GM23338 (cell line): ENCODE data around the gene KCNMA1. TPM values are rescaled to one million over a fixed set of nuclear protein-coding genes. Genes with fewer than 3 reads are reported as not detected.

Source experiments
- ATAC-seq: fragments of 200-7000 bp; cut with Tn5 transposase; 3 replicates; pipeline ENCODE4 v1.9.1; 2020
- DNase-seq: peaks from one replicate; pipeline ENCODE4 v3.0.0-alpha.2; 2015; ENCODE audit warnings: low spot score
- H2AFZ ChIP-seq: fragments of 200-600 bp; sonication (generic); 2 replicates; pipeline ENCODE4 v1.8.0; 2016; ENCODE audit warnings: antibody characterized with exemption, mild to moderate bottlenecking, moderate library complexity
- H3F3A ChIP-seq: fragments of 200-600 bp; sonication (generic); replicated peaks from 2 replicates; pipeline ENCODE4 v1.8.0; 2017; ENCODE audit warnings: antibody characterized with exemption, mixed run types, low read depth
- H3K27ac ChIP-seq: fragments of 200-600 bp; sonication (generic); 2 replicates; pipeline ENCODE4 v1.6.1; 2016; ENCODE audit warnings: low read depth
- H3K27me3 ChIP-seq: fragments of 200-600 bp; sonication (generic); 2 replicates; pipeline ENCODE4 v1.8.0; 2016; ENCODE audit warnings: mild to moderate bottlenecking, mixed run types, moderate library complexity; ENCODE audit not compliant: insufficient read depth
- H3K36me3 ChIP-seq: fragments of 200-600 bp; sonication (generic); 2 replicates; pipeline ENCODE4 v1.8.0; 2016; ENCODE audit warnings: mild to moderate bottlenecking; ENCODE audit not compliant: insufficient read depth
- H3K4me1 ChIP-seq: fragments of 200-600 bp; sonication (generic); 2 replicates; pipeline ENCODE4 v1.8.0; 2016; ENCODE audit warnings: mild to moderate bottlenecking, moderate library complexity; ENCODE audit not compliant: insufficient read depth
- H3K4me2 ChIP-seq: fragments of 200-600 bp; sonication (generic); 2 replicates; pipeline ENCODE4 v1.7.1; 2017; ENCODE audit warnings: mixed run types
- H3K4me3 ChIP-seq: fragments of 200-600 bp; sonication (generic); 2 replicates; pipeline ENCODE4 v1.6.1; 2016; ENCODE audit warnings: mixed run types
- H3K79me2 ChIP-seq: fragments of 200-600 bp; sonication (generic); replicated peaks from 2 replicates; pipeline ENCODE4 v1.8.0; 2017; ENCODE audit warnings: mild to moderate bottlenecking; ENCODE audit not compliant: insufficient read depth
- H3K9me2 ChIP-seq: fragments of 200-600 bp; sonication (generic); 2 replicates; pipeline ENCODE4 v1.8.0; 2017; ENCODE audit not compliant: insufficient read depth
- H4K20me1 ChIP-seq: fragments of 200-600 bp; sonication (generic); replicated peaks from 2 replicates; pipeline ENCODE4 v1.8.0; 2017; ENCODE audit warnings: mild to moderate bottlenecking; ENCODE audit not compliant: insufficient read depth
- H3K27ac Mint-ChIP-seq: 2 replicates; pipeline ENCODE4 v1.8.0; 2020; ENCODE audit warnings: inconsistent platforms, mild to moderate bottlenecking, moderate library complexity, mixed read lengths
- H3K27me3 Mint-ChIP-seq: 3 replicates; pipeline ENCODE4 v1.8.0; 2022; ENCODE audit warnings: low read depth, mild to moderate bottlenecking, moderate library complexity, mixed read lengths, inconsistent platforms; ENCODE audit not compliant: insufficient read depth, poor library complexity
- H3K36me3 Mint-ChIP-seq: 3 replicates; pipeline ENCODE4 v1.8.0; 2021; ENCODE audit warnings: low read depth, mild to moderate bottlenecking, inconsistent platforms, moderate library complexity, mixed read lengths
- H3K4me1 Mint-ChIP-seq: 3 replicates; pipeline ENCODE4 v1.8.0; 2020; ENCODE audit warnings: mild to moderate bottlenecking, inconsistent platforms, mixed read lengths
- H3K4me3 Mint-ChIP-seq: 3 replicates; pipeline ENCODE4 v1.8.0; 2021; ENCODE audit warnings: moderate library complexity, mild to moderate bottlenecking, inconsistent platforms, mixed read lengths
- H3K9me3 Mint-ChIP-seq: 3 replicates; pipeline ENCODE4 v1.8.0; 2020; ENCODE audit warnings: moderate library complexity, mild to moderate bottlenecking, inconsistent platforms, mixed read lengths
- CREB1 ChIP-seq: fragments of 250-450 bp; sonication (Bioruptor Pico); IDR thresholded peaks from 2 replicates; pipeline ENCODE4 v1.5.0; 2020; ENCODE audit warnings: low read depth, mild to moderate bottlenecking, moderate library complexity
- CTCF ChIP-seq, 2 experiments: fragments of 200-600 bp in 1 of 2; sonication (generic) in 1 of 2; conservative IDR thresholded peaks; 2 replicates each; pipeline versions ENCODE4 v1.5.1 to v1.6.1; 2016 to 2017; ENCODE audit warnings: antibody characterized with exemption in 2 of 2, low read depth in 2 of 2, mild to moderate bottlenecking in 2 of 2, moderate library complexity in 1 of 2
- ETS1 ChIP-seq: IDR thresholded peaks from 2 replicates; pipeline ENCODE4 v1.6.1; 2016; ENCODE audit warnings: antibody characterized with exemption
- EZH2 ChIP-seq: fragments of 200-600 bp; sonication (generic); IDR thresholded peaks from one replicate; pipeline ENCODE4 v1.8.0; 2017; ENCODE audit warnings: antibody characterized with exemption, mild to moderate bottlenecking, low read depth; ENCODE audit not compliant: unreplicated experiment
- EZH2phosphoT487 ChIP-seq: fragments of 200-600 bp; sonication (generic); IDR thresholded peaks from one replicate; pipeline ENCODE4 v1.8.1; 2018; ENCODE audit warnings: antibody characterized with exemption; ENCODE audit not compliant: unreplicated experiment
- JUNB ChIP-seq: IDR thresholded peaks from one replicate; pipeline ENCODE4 v1.6.1; 2016; ENCODE audit warnings: antibody characterized with exemption; ENCODE audit not compliant: unreplicated experiment
- NANOG ChIP-seq: IDR thresholded peaks from 2 replicates; pipeline ENCODE4 v1.6.1; 2016; ENCODE audit warnings: antibody characterized with exemption, borderline replicate concordance
- POLR2AphosphoS5 ChIP-seq: IDR thresholded peaks from 2 replicates; pipeline ENCODE4 v1.6.1; 2016; ENCODE audit warnings: antibody characterized with exemption, low read depth
- REST ChIP-seq: IDR thresholded peaks from one replicate; pipeline ENCODE4 v1.6.1; 2018; ENCODE audit warnings: antibody characterized with exemption; ENCODE audit not compliant: unreplicated experiment
- STAT1 ChIP-seq: IDR thresholded peaks from one replicate; pipeline ENCODE4 v1.6.1; 2016; ENCODE audit warnings: antibody characterized with exemption; ENCODE audit not compliant: unreplicated experiment
- ZNF114 ChIP-seq: fragments of 250-450 bp; sonication (Bioruptor Pico); IDR thresholded peaks from 2 replicates; pipeline ENCODE4 v1.5.0; 2020; ENCODE audit warnings: mild to moderate bottlenecking, moderate library complexity
- ZNF331 ChIP-seq: fragments of 250-450 bp; sonication (Bioruptor Pico); IDR thresholded peaks from 2 replicates; pipeline ENCODE4 v1.5.0; 2020; ENCODE audit warnings: low read depth, mild to moderate bottlenecking, moderate library complexity
- polyA plus RNA-seq: library from polyadenylated mRNA; unstranded; fragments of >200 nt; fragmentation: Nextera tagmentation; extraction: Ambion mirVana; gene quantifications from 2 replicates; pipeline ENCODE4 v1.2.1, GENCODE V29; 2016
- total RNA-seq: library from RNA; depleted of rRNA; stranded (reverse); fragments of >200 nt; shearing (Covaris generic); gene quantifications from 2 replicates; pipeline ENCODE4 v1.2.3, GENCODE V29; 2014
- TF ChIP-seq, protein P1 (sequence below): fragments of 250-450 bp; sonication (Bioruptor Pico); IDR thresholded peaks from 2 replicates; pipeline ENCODE4 v1.5.0; 2020; ENCODE audit warnings: mild to moderate bottlenecking, moderate library complexity

Gene KCNMA1
- total and polyA plus RNA-seq, 2 experiments from 2014 or later = 8.2 to 9.0 TPM

DNA sequence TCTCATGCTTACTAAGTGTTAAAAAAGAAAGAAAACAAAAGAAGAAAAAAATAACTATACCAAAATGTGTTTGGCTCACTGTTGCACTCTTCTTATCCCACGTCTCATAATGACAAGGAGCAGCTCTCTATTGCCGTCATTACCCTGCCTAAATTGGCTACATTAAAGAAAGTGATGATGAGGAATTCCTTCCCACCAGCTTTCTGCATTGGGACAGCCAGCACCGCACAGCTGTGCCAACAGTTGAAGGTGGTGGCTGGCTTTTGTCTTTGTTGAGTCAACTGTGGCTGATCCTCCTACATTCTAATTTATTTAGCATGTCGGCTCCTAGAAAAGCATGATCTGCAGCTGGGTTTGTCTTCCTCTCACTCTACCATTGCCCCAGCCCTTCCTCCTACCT is 751.8 kb downstream of the KCNMA1 start:
- no peaks in the 10 kb centered on the region for H3F3A ChIP-seq
- no peak overlapping the region for H3K4me2 ChIP-seq
- Mint-ChIP-seq H3K4me3 (no peak overlapping the region), H3K27ac (no peak overlapping the region), H3K9me3 (no peaks in the 10 kb centered on the region; the same call in 2 of the 3 replicates), H3K4me1 (peaks cover 8% of the 10 kb centered on the region; the same call in 1 of the 3 replicates), H3K36me3 (no peaks in the 10 kb centered on the region), H3K27me3 (peaks cover 4% of the 10 kb centered on the region)
- H3K36me3 ChIP-seq = no peaks in the 10 kb centered on the region; the same call in 1 of the 2 replicates
- no peaks in the 10 kb centered on the region for H3K79me2 ChIP-seq
- H2AFZ ChIP-seq = no peak overlapping the region
- H3K4me1 ChIP-seq = no peaks in the 10 kb centered on the region
- H3K9me2 ChIP-seq = peaks cover 4% of the 10 kb centered on the region; the same call in 1 of the 2 replicates
- no peak overlapping the region for H3K27ac ChIP-seq
- H3K27me3 ChIP-seq = no peaks in the 10 kb centered on the region
- no peak for TF ChIP-seq REST
- TF ChIP-seq CTCF (conservative IDR thresholded peaks at IDR 0.05; ENCODE audit: low read depth in 2 of 2) = no peak
- no peak for TF ChIP-seq POLR2AphosphoS5
- TF ChIP-seq JUNB = no peak
- TF ChIP-seq EZH2 = no peak
- TF ChIP-seq NANOG = no peak
- no peak for TF ChIP-seq EZH2phosphoT487
- no peak for TF ChIP-seq STAT1
- TF ChIP-seq ZNF331 (CRISPR knock-in tag) = no peak
- no peak for TF ChIP-seq ZNF114 (CRISPR knock-in tag)
- TF ChIP-seq, protein P1, sequence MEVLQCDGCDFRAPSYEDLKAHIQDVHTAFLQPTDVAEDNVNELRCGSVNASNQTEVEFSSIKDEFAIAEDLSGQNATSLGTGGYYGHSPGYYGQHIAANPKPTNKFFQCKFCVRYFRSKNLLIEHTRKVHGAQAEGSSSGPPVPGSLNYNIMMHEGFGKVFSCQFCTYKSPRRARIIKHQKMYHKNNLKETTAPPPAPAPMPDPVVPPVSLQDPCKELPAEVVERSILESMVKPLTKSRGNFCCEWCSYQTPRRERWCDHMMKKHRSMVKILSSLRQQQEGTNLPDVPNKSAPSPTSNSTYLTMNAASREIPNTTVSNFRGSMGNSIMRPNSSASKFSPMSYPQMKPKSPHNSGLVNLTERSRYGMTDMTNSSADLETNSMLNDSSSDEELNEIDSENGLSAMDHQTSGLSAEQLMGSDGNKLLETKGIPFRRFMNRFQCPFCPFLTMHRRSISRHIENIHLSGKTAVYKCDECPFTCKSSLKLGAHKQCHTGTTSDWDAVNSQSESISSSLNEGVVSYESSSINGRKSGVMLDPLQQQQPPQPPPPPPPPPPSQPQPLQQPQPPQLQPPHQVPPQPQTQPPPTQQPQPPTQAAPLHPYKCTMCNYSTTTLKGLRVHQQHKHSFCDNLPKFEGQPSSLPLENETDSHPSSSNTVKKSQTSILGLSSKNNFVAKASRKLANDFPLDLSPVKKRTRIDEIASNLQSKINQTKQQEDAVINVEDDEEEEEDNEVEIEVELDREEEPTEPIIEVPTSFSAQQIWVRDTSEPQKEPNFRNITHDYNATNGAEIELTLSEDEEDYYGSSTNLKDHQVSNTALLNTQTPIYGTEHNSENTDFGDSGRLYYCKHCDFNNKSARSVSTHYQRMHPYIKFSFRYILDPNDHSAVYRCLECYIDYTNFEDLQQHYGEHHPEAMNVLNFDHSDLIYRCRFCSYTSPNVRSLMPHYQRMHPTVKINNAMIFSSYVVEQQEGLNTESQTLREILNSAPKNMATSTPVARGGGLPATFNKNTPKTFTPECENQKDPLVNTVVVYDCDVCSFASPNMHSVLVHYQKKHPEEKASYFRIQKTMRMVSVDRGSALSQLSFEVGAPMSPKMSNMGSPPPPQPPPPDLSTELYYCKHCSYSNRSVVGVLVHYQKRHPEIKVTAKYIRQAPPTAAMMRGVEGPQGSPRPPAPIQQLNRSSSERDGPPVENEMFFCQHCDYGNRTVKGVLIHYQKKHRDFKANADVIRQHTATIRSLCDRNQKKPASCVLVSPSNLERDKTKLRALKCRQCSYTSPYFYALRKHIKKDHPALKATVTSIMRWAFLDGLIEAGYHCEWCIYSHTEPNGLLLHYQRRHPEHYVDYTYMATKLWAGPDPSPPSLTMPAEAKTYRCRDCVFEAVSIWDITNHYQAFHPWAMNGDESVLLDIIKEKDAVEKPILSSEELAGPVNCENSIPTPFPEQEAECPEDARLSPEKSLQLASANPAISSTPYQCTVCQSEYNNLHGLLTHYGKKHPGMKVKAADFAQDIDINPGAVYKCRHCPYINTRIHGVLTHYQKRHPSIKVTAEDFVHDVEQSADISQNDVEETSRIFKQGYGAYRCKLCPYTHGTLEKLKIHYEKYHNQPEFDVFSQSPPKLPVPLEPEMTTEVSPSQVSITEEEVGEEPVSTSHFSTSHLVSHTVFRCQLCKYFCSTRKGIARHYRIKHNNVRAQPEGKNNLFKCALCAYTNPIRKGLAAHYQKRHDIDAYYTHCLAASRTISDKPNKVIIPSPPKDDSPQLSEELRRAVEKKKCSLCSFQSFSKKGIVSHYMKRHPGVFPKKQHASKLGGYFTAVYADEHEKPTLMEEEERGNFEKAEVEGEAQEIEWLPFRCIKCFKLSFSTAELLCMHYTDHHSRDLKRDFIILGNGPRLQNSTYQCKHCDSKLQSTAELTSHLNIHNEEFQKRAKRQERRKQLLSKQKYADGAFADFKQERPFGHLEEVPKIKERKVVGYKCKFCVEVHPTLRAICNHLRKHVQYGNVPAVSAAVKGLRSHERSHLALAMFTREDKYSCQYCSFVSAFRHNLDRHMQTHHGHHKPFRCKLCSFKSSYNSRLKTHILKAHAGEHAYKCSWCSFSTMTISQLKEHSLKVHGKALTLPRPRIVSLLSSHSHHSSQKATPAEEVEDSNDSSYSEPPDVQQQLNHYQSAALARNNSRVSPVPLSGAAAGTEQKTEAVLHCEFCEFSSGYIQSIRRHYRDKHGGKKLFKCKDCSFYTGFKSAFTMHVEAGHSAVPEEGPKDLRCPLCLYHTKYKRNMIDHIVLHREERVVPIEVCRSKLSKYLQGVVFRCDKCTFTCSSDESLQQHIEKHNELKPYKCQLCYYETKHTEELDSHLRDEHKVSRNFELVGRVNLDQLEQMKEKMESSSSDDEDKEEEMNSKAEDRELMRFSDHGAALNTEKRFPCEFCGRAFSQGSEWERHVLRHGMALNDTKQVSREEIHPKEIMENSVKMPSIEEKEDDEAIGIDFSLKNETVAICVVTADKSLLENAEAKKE (CRISPR knock-in tag) = no peak
- TF ChIP-seq CREB1 (CRISPR knock-in tag) = no peak
- no peak for TF ChIP-seq ETS1
- ATAC-seq (no peak), DNase-seq (no peak)
- H4K20me1 ChIP-seq = no peaks in the 10 kb centered on the region; the same call in 1 of the 2 replicates
- H3K4me3 ChIP-seq = no peak overlapping the region
